ENCODE data around the gene TMUB2.

TMUB2 gene

GRCh38 chr17:44176671-44177501, 9.9 kb upstream of the TMUB2 start:
- no peak for DNase-seq

DNA sequence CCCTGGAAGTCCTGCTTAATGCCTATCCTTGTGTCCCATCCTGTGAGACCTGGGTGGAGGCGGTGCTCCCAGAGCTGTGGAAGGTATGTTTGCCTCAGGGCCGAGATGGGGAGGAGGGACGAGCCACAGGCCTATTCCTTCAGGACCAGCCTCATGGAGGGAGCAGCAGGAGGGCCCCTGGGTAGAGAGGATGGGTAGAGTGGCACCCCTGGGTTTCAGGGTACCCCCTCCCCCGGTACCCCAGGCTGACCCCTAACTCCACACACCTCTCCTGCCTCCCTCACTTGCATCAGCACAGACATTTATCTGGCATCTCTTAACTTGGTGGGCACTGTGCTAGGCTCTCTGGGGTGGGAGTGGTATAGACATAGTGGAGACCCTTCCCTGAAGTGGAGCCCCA, 9.1 kb upstream of the TMUB2 start:
- no peak for DNase-seq

DNA sequence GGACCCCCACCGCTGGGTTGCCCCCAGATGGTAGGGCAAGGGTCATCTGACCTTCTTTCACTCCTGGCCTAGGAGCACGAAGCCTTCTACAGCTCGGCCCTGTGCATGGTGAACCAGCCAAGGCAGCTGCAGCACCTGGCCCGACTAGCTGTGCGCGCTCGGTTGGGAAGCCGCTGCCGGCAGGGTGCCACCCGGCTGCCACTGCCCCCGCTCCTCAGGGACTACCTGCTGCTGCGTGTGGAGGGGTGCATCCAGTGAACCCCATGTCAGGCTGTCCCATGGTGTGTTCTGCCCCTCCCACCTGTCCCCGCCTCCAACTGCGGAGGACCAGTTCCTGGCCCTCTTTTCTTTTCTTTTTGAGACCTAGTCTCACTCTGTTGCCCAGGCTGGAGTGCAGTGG, 8.6 kb upstream of the TMUB2 start:
- DNase-seq, result no peak

GRCh38 chr17:44183024-44183423, 3.7 kb upstream of the TMUB2 start:
- no peak for DNase-seq

DNA sequence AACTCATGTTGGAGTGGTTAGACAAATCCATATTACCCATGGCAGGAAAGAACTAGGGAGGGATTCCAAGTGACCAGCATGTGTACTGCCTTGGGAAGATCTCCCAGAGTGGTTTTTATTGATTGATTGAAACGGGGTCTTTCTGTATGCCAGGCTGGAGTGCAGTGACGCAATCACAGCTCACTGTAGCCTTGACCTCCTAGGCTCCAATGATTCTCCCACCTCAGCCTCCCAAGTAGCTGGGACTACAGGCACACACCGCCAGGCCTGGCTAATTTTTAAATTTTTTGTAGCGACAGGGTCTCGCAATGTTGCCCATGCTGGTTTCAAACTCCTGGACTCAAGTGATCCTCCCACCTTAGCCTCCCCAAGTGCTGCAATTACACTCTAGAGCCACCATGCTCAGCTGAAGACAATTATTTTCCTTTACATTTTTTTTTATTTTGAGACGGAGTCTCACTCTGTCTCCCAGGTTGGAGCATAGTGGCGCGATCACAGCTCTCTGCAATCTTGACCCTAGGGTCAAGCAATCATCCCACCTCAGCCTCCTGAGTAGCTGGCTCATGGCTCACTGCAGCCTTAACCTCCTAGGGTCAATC, 2.5 kb upstream of the TMUB2 start:
- DNase-seq, result no peak

- no peak for DNase-seq
Measured at GRCh38 chr17:44187131-44187899, 543 bp downstream of the TMUB2 start.

GRCh38 chr17:44188576-44189403, 2.0 kb downstream of the TMUB2 start:
- no peak for DNase-seq

DNA sequence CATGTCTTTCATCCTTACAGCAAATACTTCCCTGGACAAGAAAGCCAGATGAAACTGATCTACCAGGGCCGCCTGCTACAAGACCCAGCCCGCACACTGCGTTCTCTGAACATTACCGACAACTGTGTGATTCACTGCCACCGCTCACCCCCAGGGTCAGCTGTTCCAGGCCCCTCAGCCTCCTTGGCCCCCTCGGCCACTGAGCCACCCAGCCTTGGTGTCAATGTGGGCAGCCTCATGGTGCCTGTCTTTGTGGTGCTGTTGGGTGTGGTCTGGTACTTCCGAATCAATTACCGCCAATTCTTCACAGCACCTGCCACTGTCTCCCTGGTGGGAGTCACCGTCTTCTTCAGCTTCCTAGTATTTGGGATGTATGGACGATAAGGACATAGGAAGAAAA, 3.7 kb downstream of the TMUB2 start:
- no peak for DNase-seq

- DNase-seq, result no peak
Measured at GRCh38 chr17:44191369-44191768, 4.6 kb downstream of the TMUB2 start.

- DNase-seq, result no peak
Measured at GRCh38 chr17:44191941-44192496, 5.2 kb downstream of the TMUB2 start.

- DNase-seq, result no peak
Measured at GRCh38 chr17:44192750-44193149, 6.0 kb downstream of the TMUB2 start.

- DNase-seq, result no peak
Measured at GRCh38 chr17:44193326-44194084, 6.7 kb downstream of the TMUB2 start.

DNA sequence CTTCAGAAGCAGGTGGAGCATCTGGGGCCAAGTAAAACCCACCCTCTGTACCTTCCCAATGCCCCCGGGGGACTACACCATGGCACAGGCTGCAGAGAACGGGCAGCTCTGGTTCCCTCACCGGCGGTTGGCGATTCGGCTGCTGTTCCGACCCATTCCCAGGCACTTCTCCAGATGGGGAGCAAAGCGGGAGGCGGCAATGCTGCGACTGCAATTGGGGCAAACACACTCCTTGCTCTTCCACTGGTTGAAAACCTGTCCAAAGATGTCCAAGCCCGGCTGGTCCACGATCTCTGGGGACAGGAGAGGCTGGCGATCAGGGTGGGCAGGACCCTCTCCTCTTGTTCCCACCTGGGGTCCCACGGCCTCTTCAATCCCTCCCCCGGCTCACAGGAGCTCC, 10.3 kb downstream of the TMUB2 start:
- no peak for DNase-seq

- no peak for DNase-seq
Measured at GRCh38 chr17:44197980-44198720, 11.4 kb downstream of the TMUB2 start.

GRCh38 chr17:44198721-44199552, 12.2 kb downstream of the TMUB2 start:
- DNase-seq, result no peak

GRCh38 chr17:44199553-44200477, 13.0 kb downstream of the TMUB2 start, which contains the start of gene ATXN7L3:
Gene ATXN7L3, minus strand, starts transcription at chr17:44199884. Its CDS starts 1,814 bp downstream, at chr17:44198070.
- peak; percentile 88 for DNase-seq

GRCh38 chr17:44200478-44201155, 13.8 kb downstream of the TMUB2 start:
- no peak for DNase-seq

DNA sequence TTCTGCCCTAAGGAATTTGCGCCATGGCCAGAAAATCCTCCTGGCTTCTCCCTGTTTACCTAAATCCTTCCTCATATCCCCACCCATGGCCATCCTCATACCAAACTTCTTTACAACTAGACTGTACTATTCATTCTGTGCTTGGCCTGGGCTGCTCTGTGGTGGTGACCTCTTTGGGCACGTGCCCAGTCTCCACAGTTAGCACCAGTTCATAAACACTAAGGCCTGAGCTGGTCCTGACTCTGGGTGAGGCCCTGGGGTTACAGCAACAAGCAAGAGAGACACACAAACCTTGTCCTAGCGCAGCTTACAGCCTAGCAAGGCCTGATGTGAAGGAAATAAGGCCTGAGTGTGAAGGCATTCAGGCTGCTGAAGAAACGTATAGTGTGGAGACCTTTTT, 16.0 kb downstream of the TMUB2 start:
- no peak for DNase-seq

All from NCI-H524 treated with DMSO at 0.1 percent for 48 hours (cell line).